Hematopoietic multipotent progenitor cell treated with erythropoietin and hydrocortisone succinate and interleukin-3 and kit ligand, for 8 days (in vitro differentiated cells): ENCODE data around the gene MAP2.

Experiments used
- DNase-seq: peaks from one replicate; pipeline ENCODE4 v3.0.0-alpha.2; 2015

The MAP2 gene, protein sequence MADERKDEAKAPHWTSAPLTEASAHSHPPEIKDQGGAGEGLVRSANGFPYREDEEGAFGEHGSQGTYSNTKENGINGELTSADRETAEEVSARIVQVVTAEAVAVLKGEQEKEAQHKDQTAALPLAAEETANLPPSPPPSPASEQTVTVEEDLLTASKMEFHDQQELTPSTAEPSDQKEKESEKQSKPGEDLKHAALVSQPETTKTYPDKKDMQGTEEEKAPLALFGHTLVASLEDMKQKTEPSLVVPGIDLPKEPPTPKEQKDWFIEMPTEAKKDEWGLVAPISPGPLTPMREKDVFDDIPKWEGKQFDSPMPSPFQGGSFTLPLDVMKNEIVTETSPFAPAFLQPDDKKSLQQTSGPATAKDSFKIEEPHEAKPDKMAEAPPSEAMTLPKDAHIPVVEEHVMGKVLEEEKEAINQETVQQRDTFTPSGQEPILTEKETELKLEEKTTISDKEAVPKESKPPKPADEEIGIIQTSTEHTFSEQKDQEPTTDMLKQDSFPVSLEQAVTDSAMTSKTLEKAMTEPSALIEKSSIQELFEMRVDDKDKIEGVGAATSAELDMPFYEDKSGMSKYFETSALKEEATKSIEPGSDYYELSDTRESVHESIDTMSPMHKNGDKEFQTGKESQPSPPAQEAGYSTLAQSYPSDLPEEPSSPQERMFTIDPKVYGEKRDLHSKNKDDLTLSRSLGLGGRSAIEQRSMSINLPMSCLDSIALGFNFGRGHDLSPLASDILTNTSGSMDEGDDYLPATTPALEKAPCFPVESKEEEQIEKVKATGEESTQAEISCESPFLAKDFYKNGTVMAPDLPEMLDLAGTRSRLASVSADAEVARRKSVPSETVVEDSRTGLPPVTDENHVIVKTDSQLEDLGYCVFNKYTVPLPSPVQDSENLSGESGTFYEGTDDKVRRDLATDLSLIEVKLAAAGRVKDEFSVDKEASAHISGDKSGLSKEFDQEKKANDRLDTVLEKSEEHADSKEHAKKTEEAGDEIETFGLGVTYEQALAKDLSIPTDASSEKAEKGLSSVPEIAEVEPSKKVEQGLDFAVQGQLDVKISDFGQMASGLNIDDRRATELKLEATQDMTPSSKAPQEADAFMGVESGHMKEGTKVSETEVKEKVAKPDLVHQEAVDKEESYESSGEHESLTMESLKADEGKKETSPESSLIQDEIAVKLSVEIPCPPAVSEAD (N-terminal part only)

DNA sequence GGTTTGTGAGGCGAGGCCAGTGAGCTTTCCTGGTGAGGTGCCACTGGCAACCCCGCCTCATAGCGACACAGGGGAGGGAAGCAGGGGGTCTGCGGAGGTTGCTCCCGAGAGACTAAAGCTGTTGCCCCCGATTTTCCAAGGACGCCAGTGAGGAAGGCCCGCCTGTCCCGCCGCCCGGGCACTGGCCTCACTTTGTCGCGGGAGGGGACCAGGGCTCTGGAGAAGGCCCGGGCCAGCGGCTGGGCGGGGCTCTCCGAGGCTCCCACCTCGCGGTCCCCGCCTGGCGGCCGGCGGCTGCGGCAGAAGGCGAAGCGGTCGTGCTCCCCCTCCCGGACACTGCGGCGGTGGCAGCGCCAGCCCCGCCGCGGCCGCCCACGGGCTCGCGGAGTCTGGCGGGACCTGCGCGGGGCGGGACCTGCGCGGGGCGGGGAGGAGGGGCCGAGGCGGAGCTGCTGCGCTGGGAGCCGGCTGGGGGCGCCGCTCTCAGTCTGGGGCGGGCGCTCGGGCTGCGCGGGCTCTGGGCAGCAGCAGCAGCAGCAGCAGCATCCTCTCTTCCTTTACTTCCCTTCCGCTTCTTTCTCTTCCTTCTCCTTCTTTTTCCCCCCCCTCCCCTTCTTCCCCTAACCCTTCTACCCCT is at the start of gene MAP2:
Gene MAP2, plus strand, starts transcription at position 486 of the 637 bp plus-strand sequence. CDS start 229,124 bp downstream, outside the sequence.
- peak; percentile 69 for DNase-seq

DNA sequence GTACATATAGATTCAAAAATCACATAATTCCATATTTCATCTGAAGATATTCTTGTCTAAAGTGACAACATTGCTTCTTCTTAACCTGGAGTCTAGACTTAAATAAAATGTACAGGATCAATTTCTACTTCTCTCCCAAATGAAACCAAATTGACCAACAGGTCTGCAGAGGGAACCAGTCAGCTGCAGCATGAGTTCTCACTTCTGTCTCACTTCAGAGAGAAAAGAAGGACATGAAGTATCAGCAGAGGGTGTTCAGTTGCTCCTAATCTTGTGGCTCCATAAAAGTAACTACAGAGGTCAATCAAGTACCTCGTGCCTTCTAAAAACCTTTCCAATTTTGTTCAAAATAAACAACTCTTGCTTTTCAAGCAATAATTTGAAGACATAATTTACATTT is 47.2 kb upstream of the MAP2 start:
- no peak for DNase-seq

DNA sequence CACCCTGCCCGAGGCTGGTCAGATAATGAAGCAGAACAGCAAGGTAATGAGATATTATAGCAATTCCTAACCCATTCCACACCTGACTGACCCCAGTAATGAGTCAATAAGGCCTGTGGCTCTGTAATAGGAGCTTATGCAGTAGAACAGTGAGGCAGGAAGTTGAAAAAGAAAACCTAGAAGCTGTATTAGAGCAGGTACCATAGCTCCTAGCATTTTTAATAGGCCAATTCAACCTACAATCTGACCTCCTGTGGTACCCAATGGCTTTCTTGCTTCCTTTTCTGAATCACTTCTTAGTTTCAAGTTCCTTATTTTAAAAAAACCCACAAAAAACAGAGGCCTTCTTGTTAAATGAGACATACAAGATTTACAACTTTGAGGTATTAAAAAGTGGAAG is 43.6 kb upstream of the MAP2 start:
- DNase-seq, result no peak

DNA sequence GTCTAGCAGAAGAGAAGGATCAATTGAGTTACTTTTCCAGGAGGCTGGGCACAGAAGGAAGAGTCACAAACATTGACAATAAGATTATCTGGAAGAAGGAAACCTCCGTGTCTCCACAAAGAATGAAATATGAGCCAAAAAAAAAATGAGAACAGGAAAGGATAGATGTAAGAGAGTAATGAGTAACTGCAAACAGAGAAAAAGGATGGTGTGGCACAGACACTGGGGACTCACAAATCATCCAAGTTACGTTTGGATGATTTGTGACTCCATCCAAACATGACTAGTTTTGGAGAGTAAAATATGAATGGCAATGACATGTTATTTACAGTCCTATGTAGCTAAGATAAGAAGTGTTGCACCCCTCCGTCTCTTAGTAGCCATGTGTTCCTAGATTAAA is 42.8 kb upstream of the MAP2 start:
- no peak for DNase-seq

DNA sequence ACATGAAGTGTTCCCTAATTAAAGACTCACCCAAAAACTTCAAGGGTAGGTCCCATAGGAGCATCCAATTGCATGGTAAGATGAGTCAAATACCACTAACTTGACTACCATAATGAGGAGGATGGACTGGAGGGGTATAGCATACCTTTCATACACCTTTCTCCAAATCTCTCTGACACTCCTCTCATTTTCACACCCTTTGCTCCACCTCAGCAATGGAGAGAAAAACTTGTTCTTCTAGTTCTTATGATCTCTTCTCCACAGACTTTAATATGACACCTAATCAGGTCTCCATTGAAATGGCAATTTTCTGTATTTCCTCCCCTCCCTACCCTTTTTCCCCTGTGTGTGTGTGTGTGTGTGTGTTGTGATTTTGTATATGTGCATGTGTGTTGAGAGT is 41.1 kb upstream of the MAP2 start:
- DNase-seq, result no peak

DNA sequence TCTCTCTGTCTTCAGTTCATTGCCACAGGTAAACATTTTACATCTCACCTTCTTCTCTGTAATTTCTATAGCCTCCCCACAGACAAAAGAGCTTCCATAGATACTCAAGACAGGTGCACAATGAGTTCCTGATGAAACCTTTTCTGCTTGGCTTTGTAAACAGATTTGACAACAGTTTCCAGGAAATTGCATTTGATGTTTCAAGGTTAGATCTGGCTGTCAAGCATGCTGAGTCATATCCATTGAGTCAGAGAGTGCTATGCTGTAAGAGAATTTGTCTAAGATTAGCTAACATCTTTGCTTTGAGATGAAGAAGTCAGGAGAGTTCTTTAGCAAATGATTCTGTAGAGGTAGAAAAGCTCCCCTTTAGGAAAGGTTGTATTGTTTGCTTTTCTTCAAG is 40.6 kb upstream of the MAP2 start:
- DNase-seq, result no peak

DNA sequence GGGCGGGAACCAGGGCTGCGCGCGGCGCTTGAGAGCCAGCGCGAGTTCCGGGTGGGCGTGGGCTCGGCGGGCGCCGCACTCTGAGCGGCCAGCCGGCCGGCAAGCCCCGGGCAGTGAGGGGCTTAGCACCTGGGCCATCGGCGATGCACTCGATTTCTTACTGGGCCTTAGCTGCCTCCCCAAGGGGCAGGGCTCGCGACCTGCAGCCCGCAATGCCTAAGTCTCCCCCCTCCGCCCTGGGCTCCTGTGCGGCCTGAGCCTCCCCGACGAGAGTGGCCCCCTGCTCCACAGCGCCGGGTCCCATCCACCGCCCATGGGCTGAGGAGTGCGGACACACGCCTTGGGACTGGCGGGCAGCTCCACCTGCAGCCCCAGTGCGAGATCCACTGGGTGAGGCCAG is 36.5 kb upstream of the MAP2 start:
- DNase-seq, result no peak

DNA sequence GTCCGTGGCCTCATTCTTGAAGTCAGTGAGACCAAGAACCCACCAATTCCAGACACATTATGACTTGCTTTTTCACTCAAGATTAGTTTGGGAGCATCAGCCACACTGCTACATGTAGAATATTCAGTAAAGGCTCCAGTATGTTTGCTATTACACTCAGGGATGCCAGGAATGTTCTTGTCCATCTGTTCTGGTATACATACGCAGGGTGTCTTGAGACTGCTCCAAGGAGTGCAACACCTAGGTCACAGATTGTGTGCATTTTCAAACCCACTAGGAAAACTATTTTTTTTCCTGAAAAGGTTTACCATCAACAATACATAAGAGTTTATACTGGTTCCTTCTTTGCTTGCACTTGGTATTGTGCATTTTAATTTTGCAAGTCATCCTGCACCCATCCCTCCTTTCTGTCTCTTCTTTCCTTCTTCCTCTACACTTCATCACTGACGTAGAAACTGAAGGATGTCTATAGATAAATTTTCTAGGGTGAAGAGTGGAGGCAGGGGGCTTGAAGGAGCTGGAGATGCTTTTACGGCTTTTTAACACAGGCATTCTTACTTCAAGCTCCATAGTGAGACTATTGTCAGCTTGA is 35.3 kb upstream of the MAP2 start:
- DNase-seq, result no peak

DNA sequence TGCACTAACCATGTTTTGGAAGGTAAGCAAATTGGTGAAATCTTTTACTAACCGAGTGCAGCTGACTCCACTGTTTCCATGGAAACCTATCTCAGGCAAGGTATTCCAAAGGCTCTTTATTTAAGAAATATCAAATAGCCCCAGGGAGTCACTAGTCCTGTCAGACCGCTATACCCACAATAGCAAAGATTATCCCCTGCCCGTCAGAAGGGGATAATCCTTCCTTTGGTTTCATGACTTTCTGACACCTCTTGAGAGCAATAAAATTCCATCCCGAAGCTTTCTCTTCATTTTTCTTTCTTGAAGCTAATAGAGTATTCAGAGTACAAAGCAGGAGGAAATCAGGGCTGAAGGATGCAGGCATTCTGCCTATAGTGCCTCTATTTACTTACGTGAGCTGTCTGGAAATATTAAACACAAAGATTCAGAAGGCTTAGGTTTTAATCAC is 34.7 kb upstream of the MAP2 start:
- DNase-seq, result no peak

DNA sequence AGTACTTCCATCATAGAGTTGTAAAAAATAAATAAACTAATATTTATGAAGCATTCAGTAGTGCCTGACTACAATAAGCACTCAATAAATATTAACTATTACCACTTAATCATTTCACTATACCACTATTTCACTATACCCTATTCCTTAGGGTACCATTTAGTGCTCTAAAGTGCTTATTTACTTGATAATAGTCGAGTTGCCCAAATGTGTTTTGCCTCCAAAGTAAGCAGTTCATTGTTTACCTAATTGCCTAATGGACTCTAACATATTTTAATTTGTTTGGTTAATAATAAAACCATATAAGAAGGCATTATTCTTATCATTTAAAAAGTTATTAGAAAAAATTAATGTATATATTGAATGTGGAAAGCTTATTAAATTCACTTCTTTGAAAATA is 33.0 kb upstream of the MAP2 start:
- no peak for DNase-seq

DNA sequence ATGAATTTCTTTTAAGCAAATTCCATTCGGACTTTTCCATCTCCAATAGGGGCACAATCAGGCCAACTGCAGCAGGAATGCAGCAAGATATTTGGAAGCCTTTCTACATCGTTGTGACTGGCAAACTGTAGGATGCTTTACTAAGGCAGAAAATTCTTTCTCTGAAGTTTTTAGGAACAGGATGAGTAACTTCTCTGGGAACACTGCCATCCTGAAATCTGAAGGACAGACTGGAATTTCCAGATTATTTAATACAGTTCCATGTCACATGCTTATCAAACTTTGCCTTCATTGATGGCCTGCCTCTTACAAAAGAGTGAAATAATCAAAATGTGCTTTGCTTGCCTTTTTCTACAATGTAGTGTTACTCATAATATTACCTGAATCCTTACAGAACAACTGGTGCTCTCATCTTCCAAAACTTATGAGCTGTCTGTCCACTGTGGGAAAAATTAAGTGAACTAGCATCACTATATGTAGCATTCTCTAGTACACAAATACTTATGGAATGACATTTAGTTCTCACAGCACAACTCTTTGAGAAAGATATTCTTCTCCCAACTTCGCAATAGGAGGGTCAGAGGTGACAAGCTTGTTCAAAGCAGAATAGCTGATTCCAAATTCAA is 32.0 kb upstream of the MAP2 start:
- DNase-seq, result no peak

DNA sequence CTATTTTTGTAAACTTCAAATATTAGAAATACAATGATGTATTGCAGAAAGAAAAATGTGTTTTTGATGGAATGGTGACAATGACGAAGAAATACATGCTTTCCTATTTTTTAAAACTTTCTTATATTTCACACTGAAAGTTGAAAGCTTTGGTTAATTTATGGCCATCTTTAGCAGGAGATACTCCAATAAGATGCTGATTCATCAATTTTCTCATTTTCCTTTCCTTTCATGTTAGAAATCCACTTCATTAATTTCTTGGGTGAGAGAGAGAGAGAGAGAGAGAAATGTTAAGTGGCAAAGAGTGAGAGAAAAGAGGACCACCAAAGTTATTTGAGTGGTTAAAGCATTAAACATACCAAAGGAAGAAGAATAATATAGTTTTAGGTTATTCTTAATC is 28.6 kb upstream of the MAP2 start:
- DNase-seq, result no peak

DNA sequence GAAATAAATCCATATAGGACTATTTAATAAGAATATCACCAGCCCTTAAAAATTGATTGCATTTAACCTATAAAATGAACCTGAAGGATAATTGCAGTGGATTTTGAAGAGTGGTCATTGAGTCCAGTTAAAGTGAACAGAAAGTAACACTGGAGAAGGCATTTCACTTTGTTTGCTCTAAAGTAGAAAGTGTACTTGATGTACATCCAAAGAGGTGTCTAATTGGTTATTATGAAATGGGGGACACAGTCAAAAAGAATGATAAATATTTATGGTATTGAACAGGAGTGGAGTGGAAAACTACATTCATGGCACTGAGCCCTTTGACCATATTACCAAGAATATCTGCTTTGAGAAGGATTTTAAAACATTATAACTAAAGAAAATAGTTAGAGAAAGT is 28.2 kb upstream of the MAP2 start:
- DNase-seq, result no peak

DNA sequence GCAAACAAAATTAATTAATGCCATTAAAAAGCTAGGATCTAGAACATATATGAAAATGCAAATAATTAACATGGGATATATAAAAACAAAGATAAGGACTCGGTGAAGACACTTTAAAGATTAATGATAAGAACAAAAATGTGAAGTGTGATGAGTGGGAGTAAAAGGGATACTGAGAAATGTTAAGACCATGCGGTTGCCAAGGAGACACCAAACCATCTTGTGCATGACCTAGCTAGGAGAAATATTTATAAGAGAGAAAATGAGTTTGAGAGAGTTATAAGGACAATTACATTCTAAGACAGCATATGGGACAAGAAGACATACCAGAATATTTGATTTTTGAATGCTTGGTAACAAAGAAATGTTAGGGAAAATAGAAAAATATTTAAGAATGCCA is 25.4 kb upstream of the MAP2 start:
- DNase-seq, result no peak

DNA sequence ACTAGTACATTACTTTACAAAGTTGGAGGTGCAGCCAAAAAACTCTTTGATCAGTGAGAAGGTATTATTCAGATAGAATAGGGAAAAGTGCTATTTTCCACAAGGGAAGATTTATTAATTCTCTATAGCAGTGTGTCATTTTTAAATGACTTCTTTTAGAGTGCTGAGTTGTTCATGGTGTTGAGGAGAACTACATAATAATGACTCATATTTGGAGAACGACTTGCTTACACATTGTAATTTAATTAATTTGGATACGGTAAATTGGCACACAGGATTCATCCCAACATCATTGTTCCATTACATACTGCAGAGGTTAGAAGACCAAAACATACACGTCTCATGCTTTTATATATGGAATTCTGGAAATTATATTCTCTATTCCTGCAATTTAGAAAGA is 22.1 kb upstream of the MAP2 start:
- DNase-seq, result no peak

DNA sequence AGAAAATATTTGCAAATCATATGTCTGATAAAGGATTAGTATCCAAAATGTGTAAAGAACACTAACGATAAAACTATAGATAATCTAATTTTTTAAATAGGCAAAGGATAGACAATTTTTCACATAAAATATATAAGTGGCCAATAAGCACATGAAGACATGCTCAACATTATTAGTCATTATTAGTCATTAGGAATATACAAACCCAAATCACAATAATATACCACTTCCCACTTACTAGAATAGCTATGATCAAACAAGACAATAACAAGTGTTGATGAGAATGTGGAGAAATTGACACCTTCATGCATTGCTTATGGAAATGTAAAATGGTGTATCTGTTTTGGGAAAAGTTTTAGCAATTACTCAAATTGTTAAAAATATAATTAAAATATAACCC is 12.6 kb upstream of the MAP2 start:
- no peak for DNase-seq

DNA sequence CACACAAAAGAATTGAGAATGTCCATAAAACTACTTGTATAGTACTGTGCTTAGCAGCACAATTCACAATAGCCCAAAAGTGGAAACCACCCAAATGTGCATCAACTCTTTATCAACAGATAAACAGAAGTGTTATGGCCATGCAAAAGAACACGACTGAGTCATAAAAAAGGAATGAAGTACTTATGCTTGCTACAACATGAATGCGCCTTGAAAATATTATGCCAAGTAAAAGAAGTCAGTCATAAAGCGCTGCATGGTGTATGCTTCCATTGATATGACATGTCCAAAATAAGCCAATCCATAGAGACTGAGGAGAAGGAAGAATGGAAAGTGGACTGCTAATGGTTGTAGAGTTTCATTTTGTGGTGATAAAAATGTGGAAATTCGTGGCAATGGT is 12.1 kb upstream of the MAP2 start:
- DNase-seq, result no peak

DNA sequence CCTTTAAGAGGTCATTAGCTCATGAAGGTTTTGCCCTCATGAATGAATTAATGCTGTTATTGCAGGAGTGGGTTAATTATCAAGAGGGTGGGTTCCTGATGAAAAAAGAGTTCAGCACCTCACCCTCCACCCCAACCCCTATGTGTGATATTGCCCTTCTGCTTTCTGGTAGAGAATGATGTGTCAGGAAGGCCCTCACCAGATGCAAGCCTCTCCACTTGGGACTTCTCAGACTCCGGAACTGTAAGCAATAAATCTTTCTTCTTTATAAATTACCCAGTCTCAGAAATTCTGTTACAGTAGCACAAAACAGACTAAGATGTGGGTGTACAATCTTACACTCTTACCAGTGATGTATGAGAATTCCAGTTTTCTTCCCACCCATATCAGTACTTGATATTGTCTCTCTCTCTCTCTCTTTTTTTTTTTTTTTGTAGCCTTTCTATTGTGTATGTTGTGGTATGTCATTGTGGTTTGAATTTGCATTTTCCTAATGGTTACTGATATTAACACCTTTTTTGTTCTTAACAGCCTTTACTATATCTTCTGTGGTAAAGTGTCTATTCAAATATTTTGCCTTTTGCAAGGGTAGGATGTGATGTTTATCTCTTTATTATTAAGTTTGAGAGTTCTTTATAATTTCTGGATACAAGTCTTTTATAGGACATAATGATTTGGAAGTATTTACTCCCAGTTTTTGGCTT is 10.4 kb upstream of the MAP2 start:
- DNase-seq, result no peak

DNA sequence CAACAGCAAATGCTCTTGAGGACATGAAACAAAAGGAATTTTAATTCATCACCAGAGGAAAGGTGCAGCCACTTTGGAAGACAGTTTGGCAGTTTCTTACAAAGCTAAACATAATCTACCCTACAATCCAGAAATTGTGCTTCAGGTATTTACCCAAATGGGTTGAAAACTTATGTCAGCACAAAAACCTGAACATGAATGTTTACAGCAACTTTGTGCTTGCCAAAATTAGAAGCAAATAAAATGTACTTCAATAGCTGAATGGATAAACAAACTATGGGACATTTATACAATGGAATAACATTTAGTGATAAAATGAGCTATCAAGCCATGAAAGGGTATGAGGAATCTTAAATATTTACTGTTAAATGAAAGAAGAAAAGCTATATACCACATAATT is 6.9 kb upstream of the MAP2 start:
- no peak for DNase-seq

DNA sequence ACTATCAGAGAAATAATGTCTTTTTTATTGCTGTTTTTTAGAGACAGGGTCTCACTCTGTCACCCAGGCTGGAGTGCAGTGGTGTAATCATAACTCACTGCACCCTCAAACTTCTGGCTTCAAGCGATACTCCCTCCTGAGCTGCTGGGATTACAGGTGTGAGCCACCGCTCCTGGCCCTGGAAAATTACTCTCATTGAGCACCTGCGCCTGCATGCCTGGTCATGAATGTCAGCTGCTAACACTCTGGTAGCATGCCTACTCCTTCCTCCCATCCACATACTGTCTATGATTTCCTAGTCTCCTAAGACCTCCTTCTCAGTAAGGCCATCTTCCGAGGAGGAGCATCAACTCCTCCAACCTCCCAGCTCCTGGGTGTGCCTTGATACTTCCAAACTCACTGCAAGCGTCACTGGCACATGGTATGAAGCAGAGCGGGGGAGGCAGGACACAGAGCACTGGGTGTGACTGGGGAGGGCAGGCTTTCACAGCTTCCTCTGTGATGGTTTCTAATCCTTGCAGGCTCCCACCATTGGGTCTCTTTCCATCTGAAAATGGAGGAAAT is 1.6 kb upstream of the MAP2 start:
- no peak for DNase-seq

DNA sequence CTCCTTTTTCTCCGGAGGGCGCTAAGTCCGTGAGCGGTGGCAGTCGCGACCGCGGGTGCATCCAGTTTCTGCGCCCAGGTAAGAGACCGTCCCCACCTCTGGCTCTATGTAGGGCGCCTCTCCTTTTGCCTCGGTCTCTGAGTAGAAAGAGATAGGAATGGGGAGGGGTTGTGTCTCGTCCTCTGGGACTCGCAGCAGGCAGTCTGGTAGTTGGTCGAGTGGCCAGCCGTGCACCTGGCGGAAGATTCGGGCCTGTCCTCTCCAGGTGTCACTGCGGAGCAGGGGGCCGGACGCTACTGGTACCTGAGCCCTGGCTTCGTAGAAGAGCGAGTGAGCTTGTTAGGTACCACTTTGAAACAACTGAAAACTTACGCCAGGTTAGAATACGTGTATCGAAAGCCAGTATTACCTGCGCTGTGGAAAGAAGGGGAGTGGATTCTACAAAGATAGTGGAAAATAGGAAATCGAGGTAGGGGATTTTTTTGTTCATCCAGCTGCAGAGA is 403 bp downstream of the MAP2 start:
- DNase-seq, result no peak
